Superior temporal gyrus (tissue), 1 donor: ENCODE measurements around the gene ADORA1.

Source experiments
- DNase-seq: peaks from one replicate; pipeline ENCODE4 v3.0.0-alpha.2; 2016; ENCODE audit errors: extremely low spot score

The ADORA1 gene

DNA sequence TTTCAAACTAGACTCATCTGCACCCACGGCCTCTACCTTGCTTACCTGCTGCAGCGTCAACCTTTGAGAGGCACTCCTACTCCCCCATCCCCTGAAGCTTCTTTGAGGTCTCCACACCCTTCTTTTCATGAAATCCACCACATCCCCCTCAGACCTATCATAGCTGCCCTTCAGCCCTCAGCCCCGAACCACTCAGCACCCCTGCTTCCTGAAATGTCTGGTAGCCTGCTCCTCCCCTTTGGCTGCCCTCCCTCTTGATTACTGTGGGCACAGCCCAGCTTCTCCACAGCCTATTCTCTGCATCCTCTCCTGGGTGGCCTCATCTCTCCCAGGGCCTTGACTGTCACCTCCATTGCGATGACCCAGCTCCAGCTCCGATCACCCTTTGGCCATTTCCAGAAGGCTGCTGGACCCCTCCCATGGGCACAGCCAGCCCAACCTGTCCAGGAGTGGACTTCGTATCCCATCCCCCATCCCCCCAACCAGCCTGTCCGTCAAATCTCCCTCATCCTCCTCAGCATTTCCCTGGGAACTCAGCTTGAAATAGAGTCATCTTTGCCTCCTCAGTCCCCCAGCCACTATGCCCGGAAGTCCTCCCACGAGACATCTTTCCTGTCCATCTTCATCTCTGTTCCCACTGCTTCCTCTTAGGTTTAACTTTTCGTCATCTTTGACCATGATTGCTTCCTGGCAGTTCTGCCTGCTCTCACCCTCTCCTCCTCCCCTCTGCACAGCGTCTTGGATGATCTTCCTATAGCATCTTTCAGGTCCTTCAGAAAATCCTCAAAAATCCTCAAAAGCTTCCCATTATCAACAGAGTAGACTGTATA lies 6.1 kb upstream of the ADORA1 start:
- no peak for DNase-seq

DNA sequence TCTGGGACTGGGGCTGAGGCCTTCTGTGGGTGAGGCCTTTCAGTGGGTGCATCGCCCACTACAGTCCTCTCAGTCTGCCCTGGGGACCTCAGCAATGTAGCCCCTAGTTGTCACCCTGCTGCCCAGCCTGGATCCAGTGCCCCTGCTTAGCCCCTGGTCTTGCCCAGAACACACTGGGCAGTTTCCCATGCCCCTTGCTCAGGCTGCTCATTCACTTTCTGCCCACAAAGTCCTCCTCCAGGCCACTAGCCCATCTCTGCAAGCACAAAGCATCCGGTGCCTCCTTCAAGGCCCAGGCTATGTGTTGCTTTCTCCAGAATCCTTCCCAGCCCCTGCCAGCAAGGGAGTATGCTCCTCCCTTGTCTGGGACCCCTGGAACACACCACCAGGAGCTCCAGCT lies 5.4 kb upstream of the ADORA1 start:
- DNase-seq: no peak

DNA sequence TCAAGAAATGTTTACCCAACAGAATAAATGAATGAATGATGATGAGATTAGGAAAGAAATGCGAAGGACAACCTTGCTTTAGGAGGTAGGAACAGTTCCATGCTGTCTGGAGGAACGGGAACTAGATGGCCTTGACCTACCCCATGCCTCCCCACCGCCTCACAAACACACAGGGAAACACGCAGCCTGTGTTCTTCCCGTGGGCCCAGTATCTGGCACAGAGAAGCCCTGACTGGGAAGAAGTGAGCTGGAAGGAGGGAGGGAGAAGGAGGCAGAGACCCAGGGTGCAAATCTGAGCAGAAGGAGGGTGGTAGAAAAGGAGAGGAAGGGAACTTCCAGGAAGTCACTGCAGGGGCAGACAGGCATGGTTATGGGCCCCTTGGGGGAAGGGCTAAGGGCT lies 3.5 kb upstream of the ADORA1 start:
- DNase-seq: no peak

DNA sequence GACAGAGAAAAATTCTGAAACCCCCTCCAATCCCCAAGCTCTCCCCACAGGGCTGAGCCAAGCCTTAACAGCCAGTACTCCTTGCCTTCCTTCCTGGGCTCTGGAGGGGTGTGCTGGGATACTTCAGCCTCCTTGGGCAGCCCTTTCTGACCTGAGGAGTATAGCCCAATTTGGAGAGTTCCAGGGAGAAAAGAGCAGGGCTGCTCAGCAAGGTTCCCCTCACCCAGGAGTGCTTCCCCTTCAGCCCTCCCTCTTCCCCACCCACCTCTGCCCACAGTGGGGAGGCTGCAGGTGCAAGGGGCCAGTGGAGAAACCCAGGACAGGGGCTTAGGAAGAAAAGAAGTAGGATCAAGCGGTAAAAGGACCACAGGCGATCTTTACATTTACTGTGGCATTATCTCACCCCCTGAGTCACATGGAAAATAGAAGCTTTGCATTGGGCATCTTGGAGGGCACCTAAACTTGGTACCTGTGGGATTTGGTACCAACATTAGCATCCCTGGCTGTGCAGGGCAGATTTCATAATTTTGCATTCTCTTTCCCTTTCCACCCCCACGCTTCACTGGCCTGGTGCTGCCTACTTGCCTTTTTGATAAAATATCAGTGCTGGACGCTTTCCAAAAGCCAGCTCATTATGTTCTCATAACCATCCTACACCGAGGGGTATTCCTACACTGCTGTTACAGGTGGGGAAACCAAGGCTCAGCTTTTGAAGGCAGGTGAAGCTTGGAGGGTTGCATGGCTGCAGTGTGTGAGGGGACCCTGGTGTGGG lies 2.8 kb upstream of the ADORA1 start:
- DNase-seq: no peak

DNA sequence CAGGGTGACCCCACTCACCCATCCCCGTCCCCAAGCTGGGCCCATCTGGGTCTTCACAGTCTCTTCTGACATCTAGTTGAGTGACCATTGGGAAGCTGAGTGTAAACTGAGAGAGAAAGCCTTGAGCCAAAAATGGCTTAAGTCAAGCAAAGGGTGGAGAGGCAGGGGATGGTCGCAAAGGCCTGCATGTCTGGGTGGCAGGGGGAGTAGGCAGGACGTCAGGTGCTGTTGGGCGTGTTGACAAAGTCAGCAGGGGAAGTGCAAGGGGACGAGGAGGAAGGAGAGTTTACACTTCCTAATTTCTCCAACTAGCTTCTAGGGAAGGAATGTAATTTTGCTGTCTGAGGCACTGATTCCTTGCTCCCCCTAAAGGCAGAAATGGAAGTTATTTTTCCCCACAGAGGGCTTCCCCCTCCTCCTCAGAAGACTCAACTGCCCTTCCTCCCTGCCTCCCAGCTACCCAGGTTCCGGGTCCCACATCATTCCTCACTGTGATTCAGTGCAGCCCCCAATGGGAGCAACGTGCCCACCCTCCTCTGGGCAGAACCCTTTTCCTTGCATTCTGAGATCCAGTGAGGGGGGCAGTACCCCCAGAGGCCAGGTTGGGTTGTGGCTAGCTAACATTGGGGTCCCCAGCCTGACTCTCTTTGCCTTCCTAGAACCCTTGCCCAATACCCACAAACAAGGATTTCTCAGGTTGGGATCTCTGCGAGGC lies 1.2 kb upstream of the ADORA1 start:
- DNase-seq: peak; percentile 77

DNA sequence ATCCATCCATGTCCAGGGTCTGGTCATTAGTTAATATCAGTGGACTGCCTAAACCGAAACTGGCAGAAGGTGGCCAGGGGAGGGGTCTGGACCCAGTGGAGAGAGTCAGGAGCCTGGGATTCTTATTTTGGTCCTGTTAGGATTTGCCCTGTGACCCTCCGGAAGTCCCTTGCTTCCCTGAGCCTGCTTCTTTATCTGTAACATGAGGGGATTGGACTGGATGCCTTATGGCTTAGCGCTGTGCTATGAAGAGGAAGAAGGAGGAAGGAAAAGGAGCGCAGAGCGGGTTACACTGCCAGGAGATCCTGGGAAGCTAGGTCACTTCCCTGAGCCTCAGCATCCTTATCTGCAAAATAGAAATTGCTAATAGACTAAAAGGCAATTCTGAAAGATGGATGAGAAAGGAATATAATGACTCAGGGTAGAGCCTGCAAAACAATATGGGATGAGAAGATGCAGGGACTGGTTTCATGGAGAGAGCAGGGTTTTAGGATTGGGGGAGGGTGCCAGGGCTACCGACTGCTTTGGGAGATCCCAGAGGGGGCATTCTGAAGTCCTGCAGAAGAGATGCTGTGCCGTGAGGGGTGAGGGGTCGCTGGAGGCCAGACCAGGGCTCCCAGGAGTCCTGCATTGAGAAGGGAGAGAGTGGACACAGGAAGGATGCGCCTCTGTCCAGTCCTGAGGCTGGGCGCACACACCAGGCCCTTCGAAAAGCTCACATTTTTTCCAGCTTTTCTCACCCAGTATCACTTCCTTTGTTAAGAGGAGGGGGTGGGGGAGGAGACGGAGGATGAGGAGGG lies 460 bp upstream of the ADORA1 start:
- DNase-seq: no peak

DNA sequence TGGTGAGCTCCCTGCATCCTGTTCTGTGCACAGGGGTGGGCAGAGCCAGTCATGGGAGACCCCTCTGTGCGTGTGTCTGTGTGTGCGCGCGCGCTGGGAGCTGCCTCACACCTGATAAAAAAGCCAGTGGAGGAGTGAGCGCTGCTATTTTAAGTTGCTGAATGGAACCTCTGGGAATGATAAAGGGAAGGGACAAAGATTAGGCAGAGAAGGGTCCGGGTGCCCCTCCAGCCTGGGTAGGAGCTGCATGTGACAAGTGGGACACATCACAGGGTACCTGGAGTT lies 847 bp downstream of the ADORA1 start:
- no peak for DNase-seq

DNA sequence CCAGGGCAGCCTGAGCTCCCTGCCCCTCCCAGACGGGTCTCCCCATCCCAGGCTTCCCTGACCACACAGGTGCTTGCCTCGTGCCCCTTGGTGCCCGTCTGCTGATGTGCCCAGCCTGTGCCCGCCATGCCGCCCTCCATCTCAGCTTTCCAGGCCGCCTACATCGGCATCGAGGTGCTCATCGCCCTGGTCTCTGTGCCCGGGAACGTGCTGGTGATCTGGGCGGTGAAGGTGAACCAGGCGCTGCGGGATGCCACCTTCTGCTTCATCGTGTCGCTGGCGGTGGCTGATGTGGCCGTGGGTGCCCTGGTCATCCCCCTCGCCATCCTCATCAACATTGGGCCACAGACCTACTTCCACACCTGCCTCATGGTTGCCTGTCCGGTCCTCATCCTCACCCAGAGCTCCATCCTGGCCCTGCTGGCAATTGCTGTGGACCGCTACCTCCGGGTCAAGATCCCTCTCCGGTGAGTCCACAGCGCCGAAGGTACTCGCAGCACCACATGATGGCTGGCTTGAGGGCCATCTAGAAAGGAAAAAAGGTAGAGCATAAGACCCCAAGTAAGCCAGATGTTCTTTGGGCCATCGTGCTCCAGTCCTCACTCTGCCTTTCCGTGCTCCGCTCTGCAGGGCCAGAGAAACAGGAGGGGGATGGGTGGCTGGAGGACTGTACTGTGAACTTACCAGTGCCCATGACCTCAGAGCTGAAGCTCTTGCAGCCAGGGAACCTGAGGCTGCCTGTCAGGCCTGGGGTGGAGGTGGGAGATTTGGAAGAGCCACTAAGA lies 1.4 kb downstream of the ADORA1 start:
- DNase-seq: peak; percentile 74

DNA sequence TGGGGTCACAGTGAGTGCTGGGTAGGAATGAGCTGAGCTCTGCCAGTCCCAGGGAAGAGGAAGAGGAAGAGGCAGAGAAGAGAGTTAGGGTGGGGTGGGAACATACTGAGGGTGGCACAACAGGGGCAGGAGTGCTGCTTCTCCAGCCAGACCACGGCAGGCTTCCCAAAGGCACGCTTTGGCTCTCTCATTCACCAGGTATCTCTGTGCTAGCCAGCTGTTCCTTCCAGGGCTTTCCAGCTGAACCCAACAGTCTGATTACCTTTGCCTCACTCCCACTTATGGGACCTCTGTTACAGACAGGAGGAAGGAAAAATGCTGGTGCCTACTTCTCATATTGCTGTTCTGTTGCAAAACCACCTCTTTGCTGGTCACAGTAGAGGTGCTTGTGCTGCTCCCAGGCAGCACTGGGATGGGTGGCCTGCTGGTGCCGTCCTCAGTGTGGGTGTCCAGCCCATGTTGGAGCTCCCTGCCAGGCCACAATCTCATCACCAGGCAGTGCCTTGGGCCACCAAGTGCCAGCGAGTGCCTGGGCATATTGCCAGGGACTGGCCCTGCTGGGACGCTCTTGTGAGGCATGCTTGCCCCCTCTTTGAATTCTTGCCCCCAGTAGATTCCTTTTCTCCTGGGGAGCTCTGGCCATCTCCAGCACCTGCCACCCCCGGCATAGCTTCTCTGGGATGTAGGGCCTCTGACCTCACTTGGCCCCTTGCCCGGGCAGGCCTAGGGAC lies 2.1 kb downstream of the ADORA1 start:
- peak; percentile 95 for DNase-seq

DNA sequence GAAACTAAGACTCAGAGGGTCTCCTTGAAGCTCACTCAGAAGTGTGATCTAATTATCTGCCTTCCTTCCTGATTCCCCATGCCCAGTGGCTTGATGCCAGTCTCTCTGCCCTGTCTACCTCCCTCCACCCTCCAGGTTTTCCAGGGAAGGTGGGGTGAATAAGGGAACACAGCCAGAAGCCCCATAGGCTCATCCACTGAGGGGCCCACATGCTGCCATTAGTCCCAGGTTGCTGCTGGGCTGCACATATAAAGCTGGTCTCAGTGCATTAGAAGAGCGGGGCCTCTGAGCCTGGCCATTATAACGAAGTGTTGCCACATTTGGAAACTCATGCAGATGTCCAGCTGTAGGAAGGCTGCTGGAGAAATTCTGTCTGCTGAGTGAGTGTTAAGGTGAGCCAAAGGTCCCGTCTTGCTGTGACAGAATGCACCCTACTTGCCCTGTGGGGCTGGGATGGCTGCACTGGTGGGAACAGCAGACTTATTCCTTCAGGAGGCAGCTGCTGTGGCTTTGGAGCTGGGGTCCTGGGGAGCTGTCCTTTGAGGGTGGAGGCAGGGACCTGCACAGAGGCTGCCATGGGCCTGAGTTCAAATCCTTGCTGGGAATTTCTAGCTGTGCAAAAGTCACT lies 2.9 kb downstream of the ADORA1 start:
- no peak for DNase-seq

DNA sequence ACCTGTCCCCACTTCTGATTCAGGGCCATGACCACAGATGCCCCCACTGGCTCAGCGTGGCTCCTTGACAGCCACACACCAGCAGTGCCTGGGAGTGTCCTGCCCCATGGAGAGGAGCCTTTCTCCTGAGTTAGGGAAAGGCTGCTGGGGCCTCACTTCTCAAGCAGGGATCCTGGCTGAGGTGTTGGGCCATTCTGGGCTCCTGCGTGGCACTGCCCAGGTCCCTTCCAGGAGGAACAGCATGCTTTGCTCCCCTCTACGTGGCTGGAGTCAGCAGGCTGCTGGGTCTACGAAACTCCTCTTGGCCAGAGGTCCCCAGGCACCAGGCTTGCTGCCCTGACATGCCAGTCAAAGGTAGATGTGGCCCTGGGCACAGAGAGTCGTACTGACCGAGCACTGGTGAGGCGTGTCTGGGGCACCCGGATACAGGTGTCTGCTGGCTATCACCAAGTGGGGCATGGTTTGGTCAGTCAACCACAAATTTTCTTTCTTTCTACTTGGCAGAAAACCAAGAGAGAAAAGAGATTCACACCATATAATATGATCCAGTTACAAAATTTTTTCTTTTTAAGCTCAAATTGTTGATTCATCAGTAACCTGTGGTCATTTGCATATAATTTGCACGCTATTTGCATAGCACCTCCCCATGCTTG lies 4.1 kb downstream of the ADORA1 start:
- DNase-seq: no peak

DNA sequence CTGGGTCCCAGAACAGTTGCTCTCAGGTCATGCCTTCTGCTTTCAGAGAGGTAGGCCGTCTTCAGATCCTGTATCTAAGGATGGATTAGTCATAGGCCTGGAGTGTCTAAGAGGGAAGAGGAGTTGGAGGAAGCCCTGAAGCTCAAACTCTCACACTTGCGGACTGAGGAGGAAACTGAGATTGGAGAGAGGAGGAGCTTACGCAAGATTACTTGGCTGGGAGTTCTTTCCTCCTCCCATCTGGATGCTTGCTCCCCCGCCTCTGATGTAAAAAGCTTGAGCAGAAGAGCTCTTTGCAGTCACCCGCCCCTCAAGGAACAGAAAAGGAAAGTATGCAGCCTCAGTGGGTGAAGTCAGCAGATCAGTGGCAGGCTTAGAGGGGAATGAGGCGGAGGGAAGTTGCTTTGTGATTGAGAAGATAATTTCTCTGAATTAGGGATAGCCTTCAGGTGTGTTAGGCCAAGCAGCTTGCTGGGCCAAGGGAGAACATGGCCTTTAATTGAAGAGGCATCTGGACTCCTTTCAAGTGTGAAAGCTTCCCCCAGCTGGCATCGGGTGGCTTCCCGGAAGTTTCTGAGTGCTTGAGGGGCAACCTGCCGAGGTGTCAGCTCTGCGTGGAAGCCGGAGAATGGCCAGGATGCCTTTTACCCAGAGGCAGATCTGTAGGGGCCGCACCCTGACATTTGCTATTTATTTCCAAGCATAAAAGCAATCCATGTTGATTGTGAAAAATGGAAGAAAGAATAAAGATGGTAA lies 6.6 kb downstream of the ADORA1 start:
- peak; percentile 72 for DNase-seq

DNA sequence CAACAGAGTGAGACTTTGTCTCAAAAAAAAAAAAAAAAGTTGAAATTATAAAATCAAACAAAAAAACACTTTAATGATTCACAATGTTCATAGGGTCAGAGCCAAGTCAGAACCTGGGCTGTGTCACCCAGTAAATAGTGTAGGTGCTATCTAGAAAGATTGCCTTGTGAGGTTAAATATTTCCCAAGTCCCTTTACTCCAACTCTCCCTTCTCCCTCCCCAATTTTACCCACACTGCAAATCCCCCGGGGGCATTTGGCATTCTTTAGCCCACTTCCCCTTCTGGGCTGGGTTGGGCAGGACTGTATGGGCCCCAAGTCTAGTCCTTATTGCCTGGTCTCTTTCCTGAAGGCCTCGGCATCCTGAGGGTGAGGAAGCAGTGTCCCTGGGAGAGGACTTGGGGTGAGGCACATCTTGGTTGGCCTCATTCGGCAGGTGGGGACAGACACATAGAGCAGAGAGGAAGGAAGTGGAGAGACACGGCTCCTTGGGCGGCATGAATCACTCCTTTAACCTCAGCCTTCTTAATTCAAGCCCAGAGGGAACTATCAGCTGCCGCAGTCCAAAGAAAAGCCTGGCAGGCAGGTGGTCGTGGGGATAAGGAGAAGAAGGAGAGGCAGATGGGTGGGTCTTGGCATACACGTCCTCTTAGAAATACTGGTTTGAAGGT lies 8.2 kb downstream of the ADORA1 start:
- DNase-seq: no peak

DNA sequence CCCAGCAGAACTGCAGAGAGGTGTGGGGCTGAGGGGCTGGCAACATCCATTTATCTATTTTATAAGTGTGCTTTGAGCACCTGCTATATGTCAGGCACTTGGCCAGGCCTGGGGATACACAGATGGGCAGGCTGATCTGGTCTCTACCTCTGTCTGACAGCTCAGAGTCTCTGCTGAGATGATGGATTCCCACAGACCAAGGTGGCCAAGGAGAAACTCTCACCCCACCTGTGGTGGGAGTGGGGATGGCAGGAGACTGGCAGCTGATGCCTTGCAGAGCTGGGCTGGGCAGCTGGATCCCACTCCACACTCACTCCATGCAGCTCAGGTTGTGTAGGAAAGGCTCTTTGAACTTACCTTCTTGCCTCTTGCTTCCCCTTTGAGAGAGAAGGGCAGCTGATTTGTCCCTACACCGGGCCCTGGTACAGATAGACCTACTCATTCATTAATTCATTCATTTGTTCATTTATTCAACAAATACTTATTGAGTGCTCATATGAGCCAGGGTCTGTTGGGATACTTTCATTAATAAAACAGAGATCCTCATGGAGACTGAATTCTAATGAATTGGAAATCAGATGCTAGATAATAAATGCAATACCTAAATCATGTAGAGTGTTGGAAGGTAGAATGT lies 9.0 kb downstream of the ADORA1 start:
- no peak for DNase-seq

DNA sequence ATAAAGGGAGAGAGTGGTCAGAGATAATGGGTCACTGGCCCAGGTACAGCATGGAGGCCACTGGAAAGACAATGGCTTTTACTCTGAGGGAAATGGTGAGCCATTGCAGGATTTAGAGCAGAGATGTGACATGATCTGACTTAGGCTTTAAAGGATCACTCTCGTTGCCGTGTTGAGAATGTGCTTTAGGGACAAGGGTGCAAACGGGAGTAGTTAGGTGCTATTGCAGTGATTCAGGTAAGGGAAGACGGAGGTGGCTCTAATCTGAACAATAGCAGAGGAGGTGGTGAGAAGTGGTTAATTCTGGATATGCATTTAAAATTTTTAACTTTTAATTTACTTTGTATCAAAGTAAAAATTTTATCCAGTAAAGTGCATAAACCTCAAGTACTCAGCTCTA lies 9.8 kb downstream of the ADORA1 start:
- DNase-seq: no peak

DNA sequence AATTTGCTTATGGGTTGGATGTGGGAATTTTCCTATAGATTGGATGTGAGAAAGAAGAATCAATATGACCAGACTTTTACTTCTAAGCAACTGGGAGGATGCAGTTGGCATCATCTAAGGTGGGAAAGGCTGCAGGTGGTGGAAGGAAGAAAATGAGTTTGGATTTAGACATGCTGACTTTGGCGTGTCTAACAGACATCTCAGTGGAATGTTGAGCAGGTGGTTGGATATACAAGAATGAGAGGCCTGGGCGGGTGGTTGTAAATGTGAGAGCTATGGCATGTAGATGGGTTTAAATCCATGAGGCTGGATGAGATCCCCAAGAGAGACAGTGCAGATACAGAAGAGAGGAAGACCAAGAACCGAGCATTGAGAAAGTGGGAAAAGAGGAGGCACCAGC lies 10.5 kb downstream of the ADORA1 start:
- DNase-seq: no peak

DNA sequence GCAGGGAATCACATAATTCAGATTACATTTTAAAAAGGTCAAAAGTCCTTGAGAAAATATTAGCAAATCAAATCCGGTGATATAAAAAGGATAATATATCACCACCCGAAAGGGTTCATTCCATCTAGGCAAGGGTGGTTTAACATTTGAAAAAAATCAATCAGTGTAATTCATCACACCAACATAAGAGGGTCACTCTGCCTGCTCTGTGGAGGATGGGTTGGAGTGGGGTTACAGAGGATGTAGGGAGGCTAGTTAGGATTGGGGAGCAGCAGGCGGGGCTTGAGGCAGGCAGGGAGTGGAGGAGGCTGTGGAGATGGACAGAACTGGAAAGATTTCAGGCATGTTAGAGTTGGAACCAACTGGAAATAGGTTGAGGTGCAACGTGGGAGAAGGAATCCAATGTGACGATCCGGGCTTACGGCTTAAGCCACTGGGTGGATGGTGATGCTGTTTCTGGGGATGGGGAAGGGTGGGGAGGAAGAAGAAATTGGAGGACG lies 12.5 kb downstream of the ADORA1 start:
- DNase-seq: no peak
